Caco-2 (cell line): ENCODE results near the gene ADCK2. TPM values are rescaled to one million over a fixed set of nuclear protein-coding genes. Genes with fewer than 3 reads are reported as not detected.

Experiments used
- Bru-seq: library from RNA; stranded (reverse); fragments of 400-500 nt; gene quantifications from one replicate; lab custom pipeline; 2021; lab: Mats Ljungman, UMichigan
- BruChase-seq, 2 experiments: library from RNA; stranded (reverse); fragments of 400-500 nt; gene quantifications; one replicate each; lab custom pipeline; 2021; lab: Mats Ljungman, UMichigan
- BruUV-seq: library from RNA; stranded (reverse); fragments of 400-500 nt; replicated peaks from 2 replicates; lab custom pipeline; 2021; lab: Mats Ljungman, UMichigan
- CTCF ChIA-PET: fragments of 300-600 bp; sonication (Branson Sonifier 250); formaldehyde crosslinking; loops from one replicate; lab custom pipeline; 2022; ENCODE audit warnings: antibody characterized with exemption; lab: Charles Lee
- POLR2A ChIA-PET: fragments of 300-600 bp; sonication (Branson Sonifier 250); formaldehyde crosslinking; loops from one replicate; lab custom pipeline; 2022; ENCODE audit warnings: antibody characterized with exemption; lab: Charles Lee
- DNase-seq, 2 experiments: peaks; one replicate each; pipeline versions ENCODE4 v3.0.0 to v3.0.0-alpha.2; 2020 to 2022
- H3K27me3 ChIP-seq: replicated peaks from 2 replicates; pipeline ENCODE4 v1.6.0; 2011; ENCODE audit warnings: low read length; ENCODE audit not compliant: control insufficient read depth, insufficient read depth
- H3K36me3 ChIP-seq: 2 replicates; pipeline ENCODE4 v1.5.1; 2011; ENCODE audit warnings: low read length; ENCODE audit not compliant: control insufficient read depth, insufficient read depth
- H3K4me1 ChIP-seq: fragments of 250-450 bp; sonication (Bioruptor Pico); 2 replicates; pipeline ENCODE4 v1.5.1; 2020; ENCODE audit warnings: mild to moderate bottlenecking
- H3K4me3 ChIP-seq: 2 replicates; pipeline ENCODE4 v1.5.1; 2011; ENCODE audit warnings: low read depth, mild to moderate bottlenecking, control low read depth, low read length
- H3K9me3 ChIP-seq: fragments of 250-450 bp; sonication (Bioruptor Pico); 2 replicates; pipeline ENCODE4 v1.5.1; 2020; ENCODE audit warnings: mild to moderate bottlenecking, moderate library complexity
- H3K27ac Mint-ChIP-seq: one replicate; pipeline ENCODE4 v1.8.0; 2022; ENCODE audit warnings: mixed read lengths; ENCODE audit not compliant: unreplicated experiment
- H3K27me3 Mint-ChIP-seq: one replicate; pipeline ENCODE4 v1.8.0; 2022; ENCODE audit warnings: mixed read lengths; ENCODE audit not compliant: insufficient read depth, unreplicated experiment
- H3K36me3 Mint-ChIP-seq: one replicate; pipeline ENCODE4 v1.8.0; 2022; ENCODE audit warnings: mild to moderate bottlenecking, mixed read lengths; ENCODE audit not compliant: insufficient read depth, unreplicated experiment
- H3K4me1 Mint-ChIP-seq: one replicate; pipeline ENCODE4 v1.8.0; 2022; ENCODE audit warnings: low read depth, mixed read lengths; ENCODE audit not compliant: unreplicated experiment
- H3K4me3 Mint-ChIP-seq: one replicate; pipeline ENCODE4 v1.8.0; 2022; ENCODE audit warnings: mild to moderate bottlenecking, moderate library complexity, mixed read lengths; ENCODE audit not compliant: unreplicated experiment
- H3K9me3 Mint-ChIP-seq: one replicate; pipeline ENCODE4 v1.8.0; 2022; ENCODE audit warnings: mixed read lengths; ENCODE audit not compliant: unreplicated experiment
- CTCF ChIP-seq, 2 experiments: fragments of 200-600 bp in 1 of 2; IDR thresholded peaks; 1 replicate in 1 of 2; 2 replicates in 1 of 2; pipeline versions ENCODE4 v1.5.1 to v1.8.0; 2011 to 2022; ENCODE audit warnings: antibody characterized with exemption in 1 of 2, control low read depth in 1 of 2, inconsistent platforms in 1 of 2, low read depth in 1 of 2, low read length in 1 of 2, mild to moderate bottlenecking in 1 of 2, moderate library complexity in 1 of 2; ENCODE audit not compliant: insufficient read depth in 1 of 2, severe bottlenecking in 1 of 2, unreplicated experiment in 1 of 2
- intact Hi-C: fragments of 100-400 bp; cut with micrococcal nuclease; formaldehyde crosslinking; loops from one replicate; pipeline ENCODE4 v1.10.0; 2022; ENCODE audit not compliant: unreplicated experiment
- long read RNA-seq: library from polyadenylated mRNA; stranded (forward); transcript quantifications from one replicate; pipeline ENCODE4 v2.0.0, GENCODE V29; 2022
- total RNA-seq: library from RNA; stranded (reverse); gene quantifications from 2 replicates; pipeline ENCODE4 v1.2.3, GENCODE V29; 2022

ADCK2 gene
- 17.7 and 21.4 TPM in 2 replicates for total RNA-seq
- Bru-seq, nascent RNA = percentile 50 among the genes with signal in this experiment
- BruChase-seq, experiment 1, labeled RNA remaining after a 2-hour chase = percentile 52 among the genes with signal in this experiment
- percentile 59 among the genes with signal in this experiment for BruChase-seq, experiment 2, labeled RNA remaining after a 6-hour chase
- long read RNA-seq, transcript ADCK2-201 (8 exons, 2,377 nt) = major isoform, 32 of 39 reads
- long read RNA-seq, partial matches to known transcripts = 0 of 39 reads
- long read RNA-seq, other reads (novel, unspliced or antisense) = 7 of 39 reads

GRCh38 chr7:140672382-140673062 lies at the start of gene ADCK2:
Gene ADCK2, plus strand, starts transcription at chr7:140672945. Its CDS starts 386 bp downstream, at chr7:140673331.
- intact Hi-C loops = loop anchor here (2.0 kb wide), 1 partner anchor 24 kb away; the partner anchor contains the start of gene NDUFB2
- Mint-ChIP-seq H3K4me3 (peak within 1 kb of the TSS; percentile 81), H3K27ac (peak within 1 kb of the TSS; percentile 31), H3K27me3 (no peaks in the 10 kb centered on the region), H3K9me3 (no peaks in the 10 kb centered on the region), H3K4me1 (peaks cover 6% of the 10 kb centered on the region), H3K36me3 (peaks cover 8% of the 10 kb centered on the region)
- TSS peak; percentile 64 for BruUV-seq
- peak; percentile 61 to 72 for DNase-seq
- POLR2A ChIA-PET = no interaction called here
- H3K4me1 ChIP-seq = 0 out of 2 replicates have a peak, but pooled peaks cover 3% of the 10 kb centered on the region
- H3K36me3 ChIP-seq = no peaks in the 10 kb centered on the region
- H3K9me3 ChIP-seq = no peaks in the 10 kb centered on the region
- peak within 1 kb of the TSS; percentile 86 for H3K4me3 ChIP-seq
- CTCF ChIA-PET = interaction anchor here (0.6 to 0.7 kb wide), 2 partner anchors 16 to 24 kb away, joined by 3 to 4 read pairs; partner anchors contain the start of gene NDUFB2
- H3K27me3 ChIP-seq = no peaks in the 10 kb centered on the region
- TF ChIP-seq CTCF (IDR thresholded peaks at IDR 0.05; ENCODE audit: insufficient read depth in 1 of 2, low read depth in 1 of 2, low read length in 1 of 2, severe bottlenecking in 1 of 2, unreplicated experiment in 1 of 2) = no peak

GRCh38 chr7:140623980-140624379 lies 48.8 kb upstream of the ADCK2 start:
- no peaks in the 10 kb centered on the region for H3K9me3 ChIP-seq
- intact Hi-C loops = no loop called here
- no peak overlapping the region for H3K4me3 ChIP-seq
- no peak for TF ChIP-seq CTCF (IDR thresholded peaks at IDR 0.05; ENCODE audit: insufficient read depth in 1 of 2, low read depth in 1 of 2, low read length in 1 of 2, severe bottlenecking in 1 of 2, unreplicated experiment in 1 of 2)
- no peaks in the 10 kb centered on the region for H3K36me3 ChIP-seq
- DNase-seq = no peak
- H3K4me1 Mint-ChIP-seq = no peaks in the 10 kb centered on the region
- H3K27ac Mint-ChIP-seq = peak overlapping the region; percentile 29
- no peaks in the 10 kb centered on the region for H3K27me3 Mint-ChIP-seq
- no peaks in the 10 kb centered on the region for H3K36me3 Mint-ChIP-seq
- POLR2A ChIA-PET = no interaction called here
- H3K4me1 ChIP-seq = peaks cover 6% of the 10 kb centered on the region; the same call in 1 of the 2 replicates
- no peaks in the 10 kb centered on the region for H3K9me3 Mint-ChIP-seq
- CTCF ChIA-PET = interaction anchor here (0.7 kb wide), 1 partner anchor 653 kb away, joined by 3 read pairs; no protein-coding TSS in a partner anchor
- no peaks in the 10 kb centered on the region for H3K27me3 ChIP-seq
- no peak overlapping the region for H3K4me3 Mint-ChIP-seq
- no TSS peak for BruUV-seq
